ENCODE results near the gene ARG1.
"Not testable (repeated sequence)": the region's sequence is repeated elsewhere in the genome, so short reads cannot be mapped to it uniquely, and the experiment has no call there.

The ARG1 gene

GRCh38 chr6:131572686-131573415 is at the start of gene ARG1:
ARG1 (plus strand) TSS chr6:131573226; CDS start chr6:131573283, 57 bp downstream.
- DNase-seq (ENCODE audit: low spot score), result peak; percentile 76

DNA sequence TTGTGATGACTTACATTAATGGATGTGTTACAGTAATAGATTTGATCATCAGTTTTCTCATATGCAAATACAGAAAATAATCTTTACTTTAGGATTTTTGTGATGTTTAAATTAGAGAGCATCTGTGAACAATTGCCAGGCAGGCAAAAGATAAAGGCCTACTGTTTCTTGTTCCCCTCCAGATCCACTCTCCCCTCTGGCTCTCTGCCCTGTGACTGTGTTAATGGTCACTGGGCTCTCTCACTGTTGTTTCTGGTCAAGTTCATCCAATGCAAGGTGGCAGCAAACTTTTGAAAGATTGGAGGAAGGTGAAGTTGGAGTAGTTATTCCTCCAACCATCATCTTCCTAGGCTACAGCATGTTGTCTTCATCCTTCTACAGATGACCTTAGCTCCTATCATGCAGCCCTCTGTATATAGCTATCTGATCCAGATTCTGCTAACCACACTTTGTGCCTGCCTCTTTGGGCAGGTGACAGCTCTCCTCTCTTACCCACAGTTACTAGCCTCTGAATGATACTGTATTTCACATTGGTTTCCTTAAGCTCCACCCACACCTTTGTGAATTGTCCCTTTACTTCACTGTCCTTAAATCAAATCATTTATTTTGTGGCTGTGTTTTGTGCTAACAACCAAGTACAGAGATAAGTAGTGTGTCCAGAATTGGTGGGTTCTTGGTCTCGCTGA is 48.9 kb upstream of the ARG1 start:
- DNase-seq (ENCODE audit: low spot score), result no peak

- no peak for DNase-seq (ENCODE audit: low spot score)
Observed at GRCh38 chr6:131524695-131525336, 48.2 kb upstream of the ARG1 start.

DNA sequence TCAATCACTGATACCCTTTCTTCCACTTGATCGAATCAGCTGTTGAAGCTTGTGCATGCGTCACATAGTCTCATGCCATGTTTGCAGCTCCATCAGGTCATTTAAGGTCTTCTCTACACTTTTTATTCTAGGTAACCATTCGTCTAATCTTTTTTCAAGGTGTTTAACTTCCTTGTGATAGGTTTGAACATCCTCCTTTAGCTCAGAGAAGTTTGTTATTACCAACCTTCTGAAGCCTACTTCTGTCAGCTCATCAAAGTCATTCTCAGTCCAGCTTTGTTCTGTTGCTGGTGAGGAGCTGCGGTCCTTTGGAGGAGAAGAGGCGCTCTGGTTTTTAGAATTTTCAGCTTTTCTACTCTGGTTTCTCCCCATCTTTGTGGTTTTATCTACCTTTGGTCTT is 42.1 kb upstream of the ARG1 start:
- not testable (repeated sequence) for DNase-seq (ENCODE audit: low spot score)

DNA sequence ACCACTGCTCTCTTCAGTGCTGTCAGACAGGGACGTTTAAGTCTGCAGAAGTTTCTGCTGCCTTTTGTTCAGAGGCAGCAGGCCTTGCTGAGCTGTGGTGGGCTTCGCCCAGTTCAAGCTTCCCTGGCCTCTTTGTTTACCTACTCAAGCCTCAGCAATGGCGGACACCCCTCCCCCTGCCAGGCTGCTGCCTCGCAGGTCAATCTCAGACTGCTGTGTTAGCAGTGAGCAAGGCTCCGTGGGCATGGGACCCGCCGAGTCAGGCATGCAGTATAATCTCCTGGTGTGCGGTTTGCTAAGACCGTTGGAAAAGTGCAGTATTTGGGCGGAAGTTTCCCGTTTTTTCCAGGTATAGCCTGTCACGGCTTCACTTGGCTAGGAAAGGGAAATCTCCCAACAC is 41.3 kb upstream of the ARG1 start:
- not testable (repeated sequence) for DNase-seq (ENCODE audit: low spot score)

DNA sequence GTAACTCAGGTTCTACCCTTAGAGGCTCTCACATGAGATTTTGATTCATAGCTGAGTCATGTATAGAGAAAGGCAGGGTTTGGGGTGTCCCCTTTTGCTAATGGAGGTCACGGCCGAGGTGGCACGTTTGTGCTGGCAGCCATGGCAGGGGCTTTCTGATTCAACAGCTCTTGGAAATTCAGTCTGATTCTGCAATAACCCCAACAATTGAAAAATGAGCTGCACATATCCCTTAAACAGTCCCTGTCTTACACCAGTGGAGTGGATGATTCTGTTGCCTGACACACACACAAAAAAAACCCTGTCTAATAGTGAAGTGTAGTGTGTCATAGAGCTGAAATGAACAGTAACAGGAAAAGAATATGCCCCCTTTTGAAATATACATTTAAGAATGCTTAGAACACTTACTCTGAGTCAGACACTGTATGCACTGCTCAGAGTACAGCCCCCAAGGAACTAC is 40.4 kb upstream of the ARG1 start:
- no peak for DNase-seq (ENCODE audit: low spot score)

- not testable (repeated sequence) for DNase-seq (ENCODE audit: low spot score)
Observed at GRCh38 chr6:131538615-131539014, 34.4 kb upstream of the ARG1 start.

GRCh38 chr6:131545317-131545716 is 27.7 kb upstream of the ARG1 start:
- no peak for DNase-seq (ENCODE audit: low spot score)

DNA sequence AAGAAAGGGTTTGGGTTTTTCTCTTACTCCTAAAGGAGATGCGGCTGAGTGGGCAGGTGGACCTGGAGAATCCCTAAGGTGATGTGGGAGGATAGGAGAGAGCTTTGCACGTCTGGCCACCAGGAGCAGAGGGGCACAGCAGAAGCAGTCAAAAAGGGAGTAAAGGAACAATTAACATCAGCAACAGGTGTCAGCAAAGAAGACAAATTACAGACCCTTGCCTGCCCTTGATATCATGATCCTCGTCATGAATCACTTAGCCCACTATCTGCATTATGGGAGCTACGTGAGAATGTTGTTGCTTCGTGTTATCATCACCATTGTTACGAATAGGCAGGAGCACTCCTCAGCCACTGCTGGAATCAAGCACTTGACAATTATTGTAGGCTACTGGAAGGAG is 25.5 kb upstream of the ARG1 start:
- no peak for DNase-seq (ENCODE audit: low spot score)

GRCh38 chr6:131548441-131548840 is 24.6 kb upstream of the ARG1 start:
- no peak for DNase-seq (ENCODE audit: low spot score)

GRCh38 chr6:131549811-131550210 is 23.2 kb upstream of the ARG1 start:
- DNase-seq (ENCODE audit: low spot score), result no peak

DNA sequence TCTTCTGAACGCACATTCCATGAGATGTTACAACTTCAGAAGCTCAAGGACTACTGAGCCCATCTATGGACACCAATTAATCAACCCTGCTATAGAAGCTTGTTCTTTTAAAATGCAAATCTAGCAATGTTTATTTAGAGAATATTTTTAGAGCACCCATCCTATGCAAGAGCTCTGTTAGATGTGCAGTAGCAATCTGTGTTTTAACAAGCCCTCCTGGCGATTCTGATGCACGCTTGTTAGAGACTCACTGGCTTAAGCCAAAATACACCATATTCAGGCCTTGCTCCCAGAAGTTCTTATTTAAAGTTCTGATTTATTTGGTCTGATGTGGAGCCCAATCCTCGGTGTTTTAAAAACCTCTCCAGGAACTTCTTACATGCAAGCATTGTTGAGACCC is 21.1 kb upstream of the ARG1 start:
- DNase-seq (ENCODE audit: low spot score), result no peak

DNA sequence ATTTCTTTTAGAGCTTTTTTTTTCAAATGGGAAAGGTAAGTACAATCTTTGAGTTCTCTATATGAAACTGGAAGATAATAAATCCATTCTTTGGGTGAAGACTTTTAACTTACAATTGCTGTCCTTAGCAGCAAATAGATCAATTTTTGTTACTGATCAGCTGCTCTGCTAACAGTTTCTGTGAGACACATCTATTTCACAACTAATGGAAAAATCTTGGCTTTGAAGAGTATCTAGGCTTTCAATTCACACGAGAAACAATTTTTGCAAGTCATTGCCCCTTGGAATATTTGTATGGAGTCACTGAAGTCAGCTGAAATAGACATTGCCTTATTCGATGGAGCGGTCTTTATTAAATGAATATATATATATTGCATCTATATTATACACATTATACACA is 20.5 kb upstream of the ARG1 start:
- no peak for DNase-seq (ENCODE audit: low spot score)

DNA sequence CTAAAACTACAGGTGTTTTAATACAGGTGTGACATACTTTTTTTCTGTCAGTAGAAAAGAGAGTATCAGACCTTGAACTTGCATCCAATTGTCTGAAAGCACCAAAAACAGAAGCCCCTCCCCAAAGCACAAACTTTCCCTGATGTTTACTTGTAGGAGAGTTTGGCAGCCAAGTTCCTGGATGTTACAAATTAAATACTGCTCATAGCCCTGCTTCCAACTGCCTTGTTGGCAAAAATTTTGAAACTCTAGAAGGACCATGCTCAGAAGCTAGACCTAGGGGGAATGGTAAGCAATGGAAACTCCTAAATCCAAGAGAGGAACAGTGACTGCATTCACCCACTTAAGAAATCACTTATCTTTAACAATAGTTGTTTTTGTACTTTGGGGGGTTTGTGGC is 17.0 kb upstream of the ARG1 start:
- no peak for DNase-seq (ENCODE audit: low spot score)

DNA sequence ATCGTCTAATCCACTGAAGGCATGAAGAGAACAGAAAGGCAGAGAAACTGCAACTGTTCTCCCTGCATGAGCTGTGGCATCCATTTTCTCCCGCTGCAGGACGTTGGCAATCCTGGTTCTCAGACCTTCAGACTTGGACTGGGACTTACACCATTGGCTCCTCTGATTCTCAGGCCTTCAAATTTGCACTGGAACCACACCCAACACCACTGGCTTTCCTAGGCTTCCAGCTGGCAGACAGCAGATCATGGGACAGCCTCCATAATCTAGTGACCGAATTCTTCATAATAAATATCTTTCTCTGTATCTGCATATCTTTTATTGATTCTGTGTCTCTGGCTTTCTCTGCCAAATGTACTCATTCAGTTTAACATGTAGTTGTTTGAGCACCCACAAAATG is 14.1 kb upstream of the ARG1 start:
- DNase-seq (ENCODE audit: low spot score), result no peak

DNA sequence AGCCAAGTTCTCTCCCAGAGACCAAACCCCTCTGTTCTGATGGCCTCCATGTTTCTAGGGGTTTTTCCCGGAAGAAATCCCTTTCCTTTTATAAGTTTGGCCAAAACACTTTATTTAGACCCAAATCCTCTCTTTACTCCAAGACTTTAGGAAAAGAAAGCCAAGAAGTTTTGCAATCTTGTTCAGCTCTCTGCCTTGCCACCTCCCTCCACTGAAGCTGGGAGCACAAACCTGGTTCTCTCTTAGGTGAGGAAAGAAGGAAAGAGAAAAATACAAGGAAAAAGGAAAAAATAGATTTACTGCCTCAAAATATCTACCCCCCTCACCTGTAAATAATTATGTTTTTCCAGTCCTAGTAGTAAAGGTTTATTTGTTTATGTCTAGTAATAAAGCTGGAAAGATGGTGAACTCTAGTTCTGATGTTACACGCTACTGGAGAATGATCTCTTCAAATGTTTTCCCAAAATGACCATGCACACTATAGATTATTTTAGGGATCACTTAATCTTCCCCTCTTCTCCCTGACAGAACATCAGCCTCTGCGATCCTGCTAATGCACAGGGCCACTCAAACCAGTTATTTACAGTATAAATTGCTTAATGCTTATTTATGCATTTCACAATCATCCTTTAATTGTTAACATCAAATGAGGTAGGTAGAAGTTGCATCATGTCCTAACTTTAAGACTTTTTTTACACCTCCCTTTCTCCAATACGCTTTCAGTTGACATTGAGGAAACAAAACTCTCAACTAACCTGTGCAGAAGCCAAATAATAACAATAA is 10.9 kb upstream of the ARG1 start:
- DNase-seq (ENCODE audit: low spot score), result no peak

DNA sequence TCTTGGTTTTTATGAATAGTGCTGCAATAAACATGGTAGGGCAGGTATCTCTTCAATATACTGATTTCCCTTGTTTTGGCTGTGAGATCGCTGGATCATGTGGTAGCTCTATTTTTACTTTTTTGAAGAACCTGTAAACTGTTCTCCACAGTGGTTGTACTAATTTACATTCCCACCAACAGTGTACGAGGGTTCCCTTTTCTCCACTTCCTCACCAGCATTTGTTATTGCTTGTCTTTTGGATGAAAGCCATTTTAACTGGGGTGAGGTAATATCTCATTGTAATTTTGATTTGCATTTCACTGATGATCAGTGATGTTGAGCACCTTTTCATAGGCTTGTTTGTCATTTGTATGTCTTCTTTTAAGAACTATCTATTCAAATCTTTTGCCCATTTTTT is 8.0 kb upstream of the ARG1 start:
- no peak for DNase-seq (ENCODE audit: low spot score)

- no peak for DNase-seq (ENCODE audit: low spot score)
Observed at GRCh38 chr6:131568726-131569125, 4.3 kb upstream of the ARG1 start.

DNA sequence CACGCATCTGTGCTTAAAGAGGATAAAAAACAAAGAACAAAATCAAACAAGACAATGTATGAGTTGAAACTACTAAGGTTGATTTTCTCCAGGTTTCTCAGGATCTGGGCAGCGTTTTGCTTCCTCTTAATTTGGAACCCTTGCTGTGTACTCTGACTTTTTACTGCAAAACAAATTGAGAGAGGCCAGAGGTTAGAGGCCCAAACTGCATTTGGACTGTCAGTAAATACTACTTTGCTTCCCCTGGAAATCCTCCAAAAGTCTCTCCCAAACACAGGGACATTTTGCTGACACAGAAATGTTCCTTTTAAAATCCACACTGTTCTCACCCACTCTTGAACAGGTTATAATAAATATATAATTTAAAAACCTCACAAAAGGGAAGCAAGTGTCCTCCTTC is 1.1 kb downstream of the ARG1 start:
- peak; percentile 21 for DNase-seq (ENCODE audit: low spot score)

DNA sequence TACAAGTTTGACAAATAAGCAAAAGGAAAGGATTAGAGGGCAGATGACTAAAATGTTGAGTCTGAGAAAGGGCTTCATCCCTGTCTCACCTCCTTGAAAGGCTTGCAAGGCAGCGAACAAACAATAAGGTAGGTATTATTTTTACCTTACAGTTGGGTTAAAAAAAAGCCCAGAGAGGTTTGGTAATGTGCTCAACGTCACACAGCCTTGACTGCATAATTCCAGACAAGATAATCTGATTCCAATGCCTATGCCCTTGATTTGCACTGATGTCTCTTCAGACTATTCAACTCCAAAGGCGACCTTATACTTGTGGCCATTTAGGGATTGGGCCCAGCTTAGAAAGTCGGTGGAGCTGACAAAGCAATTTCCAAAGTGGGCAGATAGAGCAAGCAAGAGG is 1.7 kb downstream of the ARG1 start:
- DNase-seq (ENCODE audit: low spot score), result peak; percentile 20

DNA sequence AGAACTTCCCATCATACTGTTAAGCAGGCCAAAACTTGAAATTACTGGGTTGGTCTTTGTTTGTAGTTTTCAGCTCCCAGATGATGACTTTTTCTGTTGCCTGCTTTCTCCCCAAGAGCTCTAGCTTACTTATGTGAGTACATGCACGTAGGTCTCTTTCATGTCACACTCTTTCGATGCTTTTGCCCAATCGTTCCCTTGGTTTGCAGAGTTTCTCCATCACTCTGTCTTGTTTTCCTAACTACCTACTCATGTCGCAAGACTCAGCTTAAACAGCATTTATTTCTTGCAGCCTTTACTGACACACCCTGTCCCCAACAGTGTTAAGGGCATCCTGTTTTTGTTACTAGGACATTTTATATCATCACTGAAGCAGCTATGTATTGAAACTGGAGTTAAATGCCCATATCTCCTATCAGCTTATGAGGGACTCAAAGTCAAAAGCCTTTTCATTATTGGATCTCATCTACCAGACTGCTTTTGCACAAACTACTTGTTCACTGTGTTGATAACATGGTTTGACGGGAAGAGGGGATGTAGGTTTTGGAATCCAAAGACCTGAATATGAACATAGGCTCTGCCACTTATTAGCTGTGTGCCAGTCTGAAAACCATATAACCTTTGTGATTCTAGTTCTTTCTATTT is 2.9 kb downstream of the ARG1 start:
- peak; percentile 16 for DNase-seq (ENCODE audit: low spot score)

- DNase-seq (ENCODE audit: low spot score), result no peak
Observed at GRCh38 chr6:131581523-131581922, 8.5 kb downstream of the ARG1 start.
